Stimulated activated CD8-positive, alpha-beta memory T cell treated with anti-CD3 and anti-CD28 coated beads, Interleukin-7, amount 100 ng/mL, for 48 hours (primary cell): ENCODE data around the gene LRRC8D.
"Not testable (repeated sequence)": the region's sequence is repeated elsewhere in the genome, so short reads cannot be mapped to it uniquely, and the experiment has no call there.

ENCODE experiments used
- DNase-seq, 2 donors: peaks; one replicate each; pipeline ENCODE4 v3.0.0-alpha.2; 2020; ENCODE audit warnings: low read depth in 1 of 2; ENCODE audit errors: extremely low read depth in 1 of 2

LRRC8D gene

GRCh38 chr1:89820422-89821321, at the start of gene LRRC8D:
Gene LRRC8D, plus strand, starts transcription at chr1:89821032. Its CDS starts 112,037 bp downstream, at chr1:89933069.
- peak; percentile 44 to 53 for DNase-seq

GRCh38 chr1:89771991-89772560, 48.8 kb upstream of the LRRC8D start:
- DNase-seq: no peak

DNA sequence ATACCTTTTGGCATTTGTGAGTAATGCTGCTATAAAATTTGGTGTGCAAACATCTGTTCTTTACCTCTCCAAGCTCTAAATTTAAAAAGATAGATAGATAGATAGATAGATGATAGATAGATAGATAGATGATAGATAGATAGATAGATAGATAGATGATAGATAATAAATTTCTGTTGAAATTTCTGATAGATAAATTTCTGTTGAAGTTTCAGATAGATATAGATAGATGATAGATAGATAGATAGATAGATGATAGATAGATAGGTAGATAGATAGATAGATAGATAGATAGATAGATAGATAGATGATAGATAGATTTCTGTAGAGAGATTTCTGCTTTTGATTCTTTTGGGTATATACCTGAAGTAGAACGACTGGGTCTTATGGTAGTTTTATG, 44.7 kb upstream of the LRRC8D start:
- DNase-seq: not testable (repeated sequence)

DNA sequence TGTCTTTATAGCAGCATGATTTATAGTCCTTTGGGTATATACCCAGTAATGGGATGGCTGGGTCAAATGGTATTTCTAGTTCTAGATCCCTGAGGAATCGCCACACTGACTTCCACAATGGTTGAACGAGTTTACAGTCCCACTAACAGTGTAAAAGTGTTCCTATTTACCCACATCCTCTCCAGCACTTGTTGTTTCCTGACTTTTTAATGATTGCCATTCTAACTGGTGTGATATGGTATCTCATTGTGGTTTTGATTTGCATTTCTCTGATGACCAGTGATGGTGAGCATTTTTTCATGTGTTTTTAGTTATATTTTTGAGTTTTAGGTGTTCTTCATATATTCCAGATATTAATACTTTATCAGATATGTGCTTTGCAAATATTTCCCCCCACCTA, 43.6 kb upstream of the LRRC8D start:
- not testable (repeated sequence) for DNase-seq

DNA sequence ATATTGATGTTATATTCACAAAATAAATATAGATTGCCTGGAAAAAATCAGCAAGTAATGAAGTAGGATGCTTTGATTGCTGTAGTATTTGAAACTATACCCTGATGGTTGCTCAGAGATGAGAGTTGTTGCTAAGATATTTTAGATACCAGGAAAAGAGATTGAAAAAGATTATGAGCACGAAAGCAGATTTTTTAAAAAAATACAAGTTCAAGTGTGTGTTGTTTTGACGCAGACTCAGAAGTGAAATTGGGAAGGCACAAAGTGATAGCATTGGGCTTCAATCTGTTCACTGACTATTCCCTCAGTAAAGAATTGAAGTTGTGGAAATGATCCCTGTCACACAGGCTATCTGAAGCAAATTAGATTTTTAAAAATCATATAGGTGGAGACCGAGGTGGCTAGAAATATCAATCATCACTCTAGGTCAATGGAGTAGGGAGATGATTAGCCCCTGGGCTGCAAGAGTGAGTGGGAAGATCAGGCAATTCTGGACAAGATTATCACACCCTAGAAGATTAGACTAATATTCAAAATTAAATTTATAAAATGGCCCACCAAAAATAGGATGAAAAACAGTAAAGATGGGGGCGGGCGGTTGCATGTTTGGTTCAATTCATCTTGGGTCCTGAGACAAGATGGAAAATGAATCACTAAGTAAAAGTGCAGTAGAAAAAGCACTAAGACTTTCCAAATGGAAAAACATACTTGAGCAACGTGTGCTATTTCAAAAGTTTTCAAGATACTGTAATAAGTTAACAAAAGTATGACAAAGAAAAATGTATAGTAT, 41.5 kb upstream of the LRRC8D start:
- no peak for DNase-seq

DNA sequence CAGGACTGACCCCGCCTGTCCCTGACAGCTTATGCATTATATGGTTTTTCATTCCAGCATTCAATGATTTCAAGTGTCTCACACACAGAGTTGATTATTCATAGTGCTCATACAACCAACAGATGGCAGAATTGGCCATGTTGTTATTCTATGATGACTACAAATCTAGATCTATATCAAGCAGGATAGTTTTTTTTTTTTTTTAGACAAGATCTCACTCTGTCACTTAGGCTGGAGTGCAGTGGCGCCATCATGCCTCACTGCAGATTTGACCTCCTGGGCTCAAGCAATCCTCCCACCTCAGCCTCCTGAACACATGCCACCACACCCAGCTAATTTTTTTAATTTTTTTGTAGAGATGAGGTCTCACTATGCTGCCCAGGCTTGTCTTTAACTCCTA, 40.1 kb upstream of the LRRC8D start:
- DNase-seq: no peak

DNA sequence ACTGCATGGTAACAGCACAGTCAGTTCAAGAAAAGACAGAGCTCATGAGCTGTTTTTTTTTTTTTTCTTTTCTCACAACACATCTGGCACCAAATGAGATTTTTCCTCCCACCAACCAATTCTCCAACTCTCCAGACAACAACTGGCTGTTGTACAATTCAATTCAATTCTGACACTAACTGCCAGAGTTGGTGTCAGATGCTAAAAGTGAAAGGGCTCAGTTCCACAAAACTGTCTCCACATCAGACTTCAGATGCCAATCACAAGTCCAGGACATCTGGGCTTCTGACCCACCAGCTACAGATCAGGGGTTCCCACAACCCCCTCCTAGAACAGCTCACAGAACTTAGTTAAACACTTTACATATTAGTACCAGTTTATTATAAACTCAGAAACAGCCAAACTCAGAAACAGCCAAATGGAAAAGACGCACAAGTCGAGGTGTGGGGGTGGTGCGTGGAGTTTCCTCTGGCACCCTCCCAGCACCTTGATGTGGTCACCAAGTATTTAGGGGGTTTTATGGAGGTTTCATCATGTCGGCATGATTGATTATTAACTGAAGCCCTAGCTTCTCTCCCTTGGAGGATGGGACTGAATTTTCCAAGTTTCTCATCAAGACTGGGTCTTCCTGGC, 39.2 kb upstream of the LRRC8D start:
- peak; percentile 55 to 61 for DNase-seq

GRCh38 chr1:89786628-89787214, 34.1 kb upstream of the LRRC8D start:
- no peak for DNase-seq

DNA sequence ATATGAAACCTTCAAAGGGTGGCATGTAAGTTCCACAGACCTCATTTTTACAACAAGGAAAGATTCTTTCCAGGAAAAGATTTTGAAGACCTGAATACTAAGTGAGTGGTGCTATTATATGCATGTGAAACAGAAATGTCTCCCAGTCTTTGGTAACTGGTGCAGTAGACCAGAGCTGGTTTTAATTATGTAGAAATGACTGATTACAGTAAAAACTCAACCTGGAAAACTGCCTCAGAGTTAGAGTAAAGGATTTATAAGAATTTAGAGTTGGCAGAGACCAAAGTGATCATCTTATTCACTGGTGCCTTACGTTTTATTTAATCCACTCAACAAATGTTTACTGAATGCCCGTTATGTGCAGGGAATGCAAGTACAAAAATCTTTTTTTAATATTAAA, 30.2 kb upstream of the LRRC8D start:
- DNase-seq: no peak

GRCh38 chr1:89791064-89791726, 29.6 kb upstream of the LRRC8D start:
- DNase-seq: no peak

- DNase-seq: no peak
Measured at GRCh38 chr1:89794406-89794805, 26.4 kb upstream of the LRRC8D start.

- not testable (repeated sequence) for DNase-seq
Measured at GRCh38 chr1:89795571-89795970, 25.3 kb upstream of the LRRC8D start.

GRCh38 chr1:89797876-89798275, 23.0 kb upstream of the LRRC8D start:
- not testable (repeated sequence) for DNase-seq

DNA sequence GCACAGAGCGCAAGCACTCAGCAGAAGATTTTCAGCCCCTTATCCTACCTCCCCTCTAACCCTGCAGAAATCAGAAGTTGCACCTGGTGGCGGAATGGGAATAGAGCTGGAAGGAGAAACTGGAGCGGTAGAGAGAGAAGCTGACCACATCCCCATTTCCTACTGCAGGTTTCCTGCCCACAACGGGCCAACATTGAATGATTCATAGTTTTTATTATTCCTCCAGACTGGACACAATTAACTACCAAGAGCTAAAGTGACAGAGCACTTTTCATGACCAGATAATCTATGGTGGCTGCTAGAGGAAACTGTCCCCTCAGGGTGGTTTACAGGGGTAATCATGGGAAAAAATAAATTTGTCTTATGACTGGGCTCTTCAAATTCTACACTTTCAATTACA, 21.3 kb upstream of the LRRC8D start:
- DNase-seq: no peak

- DNase-seq: no peak
Measured at GRCh38 chr1:89800022-89800655, 20.7 kb upstream of the LRRC8D start.

- no peak for DNase-seq
Measured at GRCh38 chr1:89800718-89801117, 20.1 kb upstream of the LRRC8D start.

DNA sequence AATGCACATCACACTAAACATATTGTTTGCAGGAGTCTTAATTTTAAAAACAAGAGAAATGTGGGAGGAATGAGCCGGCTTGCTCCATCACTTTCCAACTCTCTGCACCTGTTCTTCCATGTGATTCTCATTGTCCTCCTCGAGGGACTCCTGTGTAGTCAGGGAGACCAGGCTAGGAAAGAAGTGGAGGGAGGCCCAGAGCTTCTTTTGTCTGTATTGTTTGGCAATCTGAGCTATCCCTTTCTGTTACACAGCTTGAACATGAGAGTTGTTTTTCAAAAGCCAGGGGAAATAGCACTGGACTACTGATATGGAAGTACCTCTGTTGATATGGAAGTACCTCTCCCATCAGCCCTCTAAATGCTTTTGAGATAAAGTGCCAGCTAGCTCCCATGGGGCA, 18.8 kb upstream of the LRRC8D start:
- no peak for DNase-seq

DNA sequence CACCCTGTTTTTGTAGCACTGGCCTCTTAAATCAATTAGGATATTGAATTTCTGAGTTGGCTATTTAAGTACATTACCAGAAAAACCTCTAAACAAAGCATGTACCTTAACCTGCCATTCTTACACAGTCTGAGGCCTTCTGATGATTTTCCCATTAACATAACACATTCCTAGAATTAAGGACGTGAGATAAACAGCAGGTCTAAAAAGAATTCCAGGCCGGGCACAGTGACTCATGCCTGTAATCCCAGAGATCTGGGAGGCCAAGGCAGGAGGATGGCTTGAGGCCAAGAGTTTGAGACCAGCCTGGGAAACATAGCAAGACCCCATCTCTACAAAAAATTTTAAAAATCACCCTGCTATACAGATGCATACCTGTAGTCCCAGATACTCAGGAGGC, 18.0 kb upstream of the LRRC8D start:
- no peak for DNase-seq

GRCh38 chr1:89804642-89805237, 16.1 kb upstream of the LRRC8D start:
- peak; percentile 49 to 67 for DNase-seq
